Measurements from ENCODE around the gene ZDHHC1.

GRCh38 chr16:67398546-67399217, 17.6 kb downstream of the ZDHHC1 start:
- no peak for TF ChIP-seq POLR2A (IDR thresholded peaks at IDR 0.05)
- TF ChIP-seq CTCF (IDR thresholded peaks at IDR 0.05), result no peak

Data from Peyer's patch (tissue), 4 donors.